Spinal cord (tissue), 10 donors: ENCODE results near the gene CATSPERB. TPM values are rescaled to one million over a fixed set of nuclear protein-coding genes. Genes with fewer than 3 reads are reported as not detected.
A peak's percentile ranks its signal among the peaks of the same experiment; 100 is the strongest.
"Not testable (repeated sequence)": the region's sequence is repeated elsewhere in the genome, so short reads cannot be mapped to it uniquely, and the experiment has no call there.

Source experiments
- DNase-seq, 6 donors: peaks; one replicate each; pipeline versions ENCODE4 v3.0.0 to v3.0.0-alpha.2; 2013 to 2015; ENCODE audit warnings: low spot score in 6 of 6, low read depth in 4 of 6
- H3K27ac ChIP-seq: one replicate; pipeline ENCODE4 v1.5.1; 2013; ENCODE audit warnings: low read depth, low read length, control low read depth
- H3K27me3 ChIP-seq: one replicate; pipeline ENCODE4 v1.6.1; 2013; ENCODE audit warnings: low read length; ENCODE audit not compliant: control insufficient read depth, insufficient read depth
- H3K36me3 ChIP-seq: one replicate; pipeline ENCODE4 v1.6.1; 2013; ENCODE audit warnings: low read length; ENCODE audit not compliant: control insufficient read depth, insufficient read depth
- H3K4me1 ChIP-seq: one replicate; pipeline ENCODE4 v1.6.1; 2013; ENCODE audit warnings: low read length; ENCODE audit not compliant: control insufficient read depth, insufficient read depth
- H3K4me3 ChIP-seq: one replicate; pipeline ENCODE4 v1.5.1; 2013; ENCODE audit warnings: low read depth, low read length, control low read depth
- H3K9me3 ChIP-seq: one replicate; pipeline ENCODE4 v1.6.1; 2013; ENCODE audit warnings: low read length; ENCODE audit not compliant: control insufficient read depth, insufficient read depth
- WGBS: methylation state at CpG from one replicate; pipeline ENCODE4 v1.1.5; 2013; ENCODE audit warnings: missing lambda C conversion rate; ENCODE audit not compliant: insufficient coverage; 5-methylcytosine and 5-hydroxymethylcytosine counted together
- polyA plus RNA-seq, 2 donors: library from polyadenylated mRNA; unstranded; fragments of 120-200 nt; gene quantifications; one replicate each; pipeline ENCODE4 v1.2.1, GENCODE V29; 2013; ENCODE audit not compliant: insufficient read length in 2 of 2
- total RNA-seq, 2 donors: library from RNA; depleted of rRNA in 1 of 2; stranded (reverse); fragments of 120-200 nt in 1 of 2; fragments of >200 nt in 1 of 2; gene quantifications; one replicate each; pipeline versions ENCODE4 v1.2.3 to v1.2.4, GENCODE V29; 2013 to 2014
- donor health status: healthy.

Gene CATSPERB
- total and polyA plus RNA-seq, 4 donors = 0.29 to 2.1 (median 0.47) TPM

DNA sequence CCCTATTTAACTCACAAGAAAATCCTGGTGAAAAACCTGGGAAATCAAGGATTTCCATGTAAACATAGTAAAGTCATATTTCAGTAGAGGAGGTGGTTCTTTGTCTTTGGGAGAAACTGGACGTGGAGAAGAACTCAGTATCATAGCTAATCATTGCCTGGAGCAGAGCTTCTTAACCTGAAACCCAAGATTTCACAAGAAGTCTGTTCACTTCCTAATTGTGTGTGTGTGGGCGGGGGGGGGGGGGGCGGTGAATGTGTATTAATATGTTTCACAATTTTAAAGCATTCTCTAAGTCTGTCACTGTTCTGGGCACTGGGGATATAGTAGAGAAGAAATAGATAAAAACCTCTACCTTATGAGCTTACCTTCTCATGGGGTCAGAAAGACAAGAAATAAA is 125.0 kb downstream of the CATSPERB start:
- DNase-seq = no peak
- Histone ChIP-seq H3K36me3 (no peaks in the 10 kb centered on the region), H3K27ac (no peak overlapping the region), H3K4me1 (no peaks in the 10 kb centered on the region), H3K4me3 (no peak overlapping the region), H3K9me3 (no peaks in the 10 kb centered on the region), H3K27me3 (no peaks in the 10 kb centered on the region)
- no CpG with 5 or more reads among the region's 3 CpGs for WGBS

GRCh38 chr14:91604611-91605010 is 127.3 kb downstream of the CATSPERB start:
- not testable (repeated sequence) for H3K27ac ChIP-seq, H3K4me3 ChIP-seq, DNase-seq, H3K9me3 ChIP-seq, H3K27me3 ChIP-seq, H3K4me1 ChIP-seq, H3K36me3 ChIP-seq
- no CpG with 5 or more reads among the region's 1 CpG for WGBS

GRCh38 chr14:91599994-91600393 is 131.9 kb downstream of the CATSPERB start:
- WGBS = no CpG with 5 or more reads among the region's 4 CpGs
- no peak overlapping the region for H3K27ac ChIP-seq
- H3K4me1 ChIP-seq = no peaks in the 10 kb centered on the region
- no peaks in the 10 kb centered on the region for H3K9me3 ChIP-seq
- DNase-seq = peak in 1 of 6 donors; percentile 18
- no peak overlapping the region for H3K4me3 ChIP-seq
- no peaks in the 10 kb centered on the region for H3K36me3 ChIP-seq
- no peaks in the 10 kb centered on the region for H3K27me3 ChIP-seq

DNA sequence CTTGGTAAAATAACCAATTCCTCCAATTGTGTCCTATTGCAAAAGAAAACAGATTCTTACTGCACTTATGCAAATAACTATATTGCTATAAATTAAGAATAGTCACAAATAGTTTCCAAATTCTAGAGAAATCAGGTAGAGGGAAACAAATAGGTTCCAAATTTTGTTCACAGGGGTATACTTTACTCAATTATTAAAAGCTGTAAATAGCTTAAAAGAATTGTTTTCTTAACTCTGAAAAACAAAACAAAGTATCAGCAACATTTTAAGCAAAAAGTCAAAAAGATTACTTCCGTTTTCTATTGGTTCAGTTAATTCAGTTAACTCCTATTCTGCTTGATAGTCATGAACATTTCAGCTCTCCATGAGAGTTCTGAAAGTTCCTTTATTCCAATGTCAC is 136.2 kb downstream of the CATSPERB start:
- Histone ChIP-seq H3K4me1 (no peaks in the 10 kb centered on the region), H3K4me3 (no peak overlapping the region), H3K27me3 (no peaks in the 10 kb centered on the region), H3K36me3 (no peaks in the 10 kb centered on the region), H3K9me3 (no peaks in the 10 kb centered on the region), H3K27ac (no peak overlapping the region)
- DNase-seq = no peak
- no CpG with 5 or more reads among the region's 1 CpG for WGBS

GRCh38 chr14:91593957-91594356 is 137.9 kb downstream of the CATSPERB start:
- not testable (repeated sequence) for H3K4me3 ChIP-seq, DNase-seq, H3K9me3 ChIP-seq, H3K4me1 ChIP-seq, H3K27ac ChIP-seq, H3K27me3 ChIP-seq, H3K36me3 ChIP-seq
- no CpG with 5 or more reads among the region's 2 CpGs for WGBS

DNA sequence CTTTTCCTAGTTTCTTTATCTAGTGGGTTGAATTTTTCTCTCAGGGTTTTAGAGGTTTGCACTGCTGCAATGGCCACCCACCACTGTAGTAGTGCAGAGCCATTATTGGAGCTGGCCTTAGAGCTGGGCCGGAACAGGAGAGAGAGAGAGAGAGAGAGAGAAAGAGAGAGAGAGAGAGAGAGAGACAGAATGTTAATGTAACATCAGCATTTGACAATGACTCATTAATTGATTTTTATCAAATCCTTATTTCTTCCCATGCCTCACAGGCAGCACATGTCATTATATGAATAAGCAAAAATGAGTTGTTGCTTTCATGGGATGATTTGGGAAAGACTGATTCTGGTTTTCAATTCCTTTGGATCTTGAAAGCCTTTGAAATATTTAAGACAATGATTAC is 145.5 kb downstream of the CATSPERB start:
- Histone ChIP-seq H3K4me1 (no peaks in the 10 kb centered on the region), H3K9me3 (no peaks in the 10 kb centered on the region), H3K36me3 (no peaks in the 10 kb centered on the region), H3K4me3 (no peak overlapping the region), H3K27me3 (no peaks in the 10 kb centered on the region), H3K27ac (no peak overlapping the region)
- WGBS = no CpG with 5 or more reads among the region's 1 CpG
- DNase-seq = no peak

DNA sequence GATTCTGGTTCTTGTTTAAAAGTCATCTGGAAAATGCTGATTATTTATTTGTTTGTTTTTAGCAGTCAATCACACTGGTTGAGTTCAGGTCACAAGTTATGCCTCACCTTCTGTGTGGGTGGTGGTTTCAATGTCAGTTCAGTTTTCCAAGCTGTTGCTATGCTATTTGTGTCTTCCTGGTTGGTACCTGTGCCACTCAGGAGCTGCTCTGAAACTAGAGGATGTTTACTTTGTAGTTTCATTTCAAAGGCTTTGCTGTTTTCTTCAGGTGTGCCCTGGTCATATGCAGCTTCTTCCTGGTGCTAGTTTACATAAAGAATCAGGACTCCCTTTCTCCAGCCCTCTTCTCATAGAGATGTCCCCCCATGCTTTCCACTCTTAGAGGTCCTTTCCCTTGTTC is 146.0 kb downstream of the CATSPERB start:
- Histone ChIP-seq H3K27me3 (no peaks in the 10 kb centered on the region), H3K9me3 (no peaks in the 10 kb centered on the region)

GRCh38 chr14:91582761-91583160 is 149.1 kb downstream of the CATSPERB start:
- Histone ChIP-seq H3K36me3 (no peaks in the 10 kb centered on the region), H3K27ac (no peak overlapping the region), H3K27me3 (no peaks in the 10 kb centered on the region), H3K9me3 (no peaks in the 10 kb centered on the region), H3K4me3 (no peak overlapping the region), H3K4me1 (no peaks in the 10 kb centered on the region)
- WGBS = 90% methylated on average over 1 of the region's 3 CpGs
- no peak for DNase-seq

More for the DNA sequence above, 146.0 kb downstream of the CATSPERB start:
- no peaks in the 10 kb centered on the region for H3K36me3 ChIP-seq
- no peaks in the 10 kb centered on the region for H3K4me1 ChIP-seq
- no peak for DNase-seq
- no peak overlapping the region for H3K4me3 ChIP-seq
- no peak overlapping the region for H3K27ac ChIP-seq

- no peaks in the 10 kb centered on the region for H3K36me3 ChIP-seq
- no peaks in the 10 kb centered on the region for H3K9me3 ChIP-seq
- no peak overlapping the region for H3K4me3 ChIP-seq
- 25% methylated on average over 4 of the region's 8 CpGs for WGBS
- no peaks in the 10 kb centered on the region for H3K4me1 ChIP-seq
- no peak overlapping the region for H3K27ac ChIP-seq
- peak in 2 of 6 donors; percentile 24 to 84 for DNase-seq
- no peaks in the 10 kb centered on the region for H3K27me3 ChIP-seq
Observed at GRCh38 chr14:91580876-91581577, 150.9 kb downstream of the CATSPERB start.

GRCh38 chr14:91577632-91578233 is 154.2 kb downstream of the CATSPERB start:
- Histone ChIP-seq H3K27me3 (peaks cover 4% of the 10 kb centered on the region), H3K9me3 (no peaks in the 10 kb centered on the region), H3K36me3 (no peaks in the 10 kb centered on the region), H3K4me1 (peaks cover 11% of the 10 kb centered on the region), H3K4me3 (no peak overlapping the region), H3K27ac (no peak overlapping the region)
- 89% methylated on average over 25 of the region's 30 CpGs for WGBS
- no peak for DNase-seq
